ENCODE results near the gene ARMCX4.

GRCh38 chrX:101460669-101461068 lies 24.6 kb upstream of the ARMCX4 start:
- TF ChIP-seq CTCF (conservative IDR thresholded peaks at IDR 0.05; ENCODE audit: low read length) = no peak
- no peak for TF ChIP-seq EZH2phosphoT487 (IDR thresholded peaks at IDR 0.05; ENCODE audit: borderline replicate concordance, low read depth, low read length)

Data from OCI-LY7 (cell line).